ENCODE data around the gene PHLDB1.

- TF ChIP-seq CTCF (IDR thresholded peaks at IDR 0.05) (no peak), CHD2 (IDR thresholded peaks at IDR 0.05; ENCODE audit: low read length, partially characterized antibody) (no peak), TAF1 (IDR thresholded peaks at IDR 0.05; ENCODE audit: borderline replicate concordance, low read depth, low read length) (no peak), TCF12 (IDR thresholded peaks at IDR 0.05) (no peak), FOXM1 (IDR thresholded peaks at IDR 0.05; ENCODE audit: low read depth) (no peak), REST (IDR thresholded peaks at IDR 0.05; ENCODE audit: low read depth, low read length) (no peak), MAX (IDR thresholded peaks at IDR 0.05; ENCODE audit: low read depth) (no peak; the same call in 1 of the 2 replicates), GATA2 (CRISPR knock-in tag; IDR thresholded peaks at IDR 0.05) (no peak)
Measured at GRCh38 chr11:118572981-118573550, 34.3 kb upstream of the PHLDB1 start.

All from SK-N-SH (cell line).